K562 (cell line): Measurements from ENCODE around the gene SYNGR4.

Source experiments
- BRF2 ChIP-seq: IDR thresholded peaks from 3 replicates; pipeline ENCODE4 v1.6.1; 2011; ENCODE audit warnings: borderline replicate concordance, mild to moderate bottlenecking; ENCODE audit not compliant: insufficient read length, insufficient read depth
- EZH2 ChIP-seq: IDR thresholded peaks from 2 replicates; pipeline ENCODE4 v1.6.1; 2012; ENCODE audit warnings: low read depth, mild to moderate bottlenecking, inconsistent platforms, low read length, borderline replicate concordance
- FOS ChIP-seq: IDR thresholded peaks from 3 replicates; pipeline ENCODE4 v1.6.1; 2011; ENCODE audit not compliant: insufficient read length; ENCODE audit errors: extremely low read depth
- FOXP4 ChIP-seq: sonication (generic); formaldehyde crosslinking; IDR thresholded peaks from 2 replicates; pipeline ENCODE4 v1.8.0; 2022; ENCODE audit warnings: mild to moderate bottlenecking, missing genetic modification reagents, borderline replicate concordance
- JUNB ChIP-seq: fragments of 450-650 bp; formaldehyde crosslinking; conservative IDR thresholded peaks from 2 replicates; pipeline ENCODE4 v1.4.0; 2020; ENCODE audit warnings: mild to moderate bottlenecking
- SP2 ChIP-seq: IDR thresholded peaks from 2 replicates; pipeline ENCODE4 v1.6.1; 2011; ENCODE audit warnings: mild to moderate bottlenecking, low read depth, low read length, moderate library complexity; ENCODE audit not compliant: poor library complexity, severe bottlenecking; ENCODE audit errors: extremely low read depth
- TBP ChIP-seq: optimal IDR thresholded peaks from 2 replicates; pipeline ENCODE3; 2011; ENCODE audit warnings: low read depth, low read length, improper control_type of control experiment
- UBTF ChIP-seq, 2 experiments: IDR thresholded peaks; 2 replicates each; pipeline ENCODE4 v1.6.1; 2012; ENCODE audit warnings: improper control_type of control experiment in 2 of 2, low read depth in 2 of 2, low read length in 2 of 2, borderline replicate concordance in 1 of 2
- ZNF121 ChIP-seq: sonication (generic); formaldehyde crosslinking; conservative IDR thresholded peaks from 2 replicates; pipeline ENCODE4 v1.8.0; 2022; ENCODE audit warnings: missing genetic modification reagents
- ZNF512 ChIP-seq: IDR thresholded peaks from 2 replicates; pipeline ENCODE4 v1.6.1; 2016; ENCODE audit warnings: missing genetic modification characterization, missing compliant biosample characterization

- no peak for TF ChIP-seq EZH2
- no peak for TF ChIP-seq ZNF121 (CRISPR knock-in tag)
- TF ChIP-seq SP2 = no peak
- no peak for TF ChIP-seq BRF2
- no peak for TF ChIP-seq FOXP4
- TF ChIP-seq TBP = no peak
- TF ChIP-seq JUNB = no peak
- TF ChIP-seq FOS = no peak
- TF ChIP-seq ZNF512 (tag) = no peak
- no peak; a peak in 1 of 4 replicates for TF ChIP-seq UBTF (IDR thresholded peaks at IDR 0.05; ENCODE audit: borderline replicate concordance in 1 of 2, low read depth in 2 of 2, low read length in 2 of 2)
These were observed 33.9 kb downstream of the SYNGR4 start for GRCh38 chr19:48398102-48398374.
